ENCODE measurements around the gene RPL31. TPM values are rescaled to one million over a fixed set of nuclear protein-coding genes. Genes with fewer than 3 reads are reported as not detected.

The RPL31 gene
- total RNA-seq, 2 experiments from 2014 or later, result 1,667 to 1,859 TPM

DNA sequence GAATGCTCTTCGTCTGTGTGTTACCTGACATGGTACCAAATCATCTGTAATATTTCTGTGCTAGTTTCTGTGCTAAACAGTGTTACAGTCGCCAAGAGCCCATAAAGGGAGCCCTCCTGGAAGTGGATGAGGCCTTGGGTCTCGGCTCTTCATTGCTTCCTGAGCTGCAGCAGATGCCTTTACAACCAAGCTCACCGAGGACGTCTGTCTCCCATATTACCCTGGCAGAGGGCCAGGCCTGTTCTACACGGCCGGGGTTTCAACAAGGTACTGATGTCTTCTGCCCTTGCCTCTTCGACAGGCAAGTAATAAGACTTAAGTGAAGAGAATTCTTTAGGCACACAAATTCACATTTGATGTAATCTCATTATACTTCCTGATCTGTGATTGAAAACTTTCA lies 16.8 kb downstream of the RPL31 start:
- CTCF ChIA-PET, result interaction anchor here (1.4 kb wide), 1 partner anchor 18 kb away, joined by 5 read pairs; no protein-coding TSS in a partner anchor
- DNase-seq (no peak), ATAC-seq (no peak)
- Mint-ChIP-seq H3K27me3 (no peaks in the 10 kb centered on the region), H3K4me3 (no peak overlapping the region), H3K9me3 (no peaks in the 10 kb centered on the region), H3K4me1 (ENCODE audit: low read depth) (peaks cover under 1% of the 10 kb centered on the region), H3K36me3 (ENCODE audit: low read depth) (peaks cover 18% of the 10 kb centered on the region), H3K27ac (no peak overlapping the region)
- TF ChIP-seq, protein P1, sequence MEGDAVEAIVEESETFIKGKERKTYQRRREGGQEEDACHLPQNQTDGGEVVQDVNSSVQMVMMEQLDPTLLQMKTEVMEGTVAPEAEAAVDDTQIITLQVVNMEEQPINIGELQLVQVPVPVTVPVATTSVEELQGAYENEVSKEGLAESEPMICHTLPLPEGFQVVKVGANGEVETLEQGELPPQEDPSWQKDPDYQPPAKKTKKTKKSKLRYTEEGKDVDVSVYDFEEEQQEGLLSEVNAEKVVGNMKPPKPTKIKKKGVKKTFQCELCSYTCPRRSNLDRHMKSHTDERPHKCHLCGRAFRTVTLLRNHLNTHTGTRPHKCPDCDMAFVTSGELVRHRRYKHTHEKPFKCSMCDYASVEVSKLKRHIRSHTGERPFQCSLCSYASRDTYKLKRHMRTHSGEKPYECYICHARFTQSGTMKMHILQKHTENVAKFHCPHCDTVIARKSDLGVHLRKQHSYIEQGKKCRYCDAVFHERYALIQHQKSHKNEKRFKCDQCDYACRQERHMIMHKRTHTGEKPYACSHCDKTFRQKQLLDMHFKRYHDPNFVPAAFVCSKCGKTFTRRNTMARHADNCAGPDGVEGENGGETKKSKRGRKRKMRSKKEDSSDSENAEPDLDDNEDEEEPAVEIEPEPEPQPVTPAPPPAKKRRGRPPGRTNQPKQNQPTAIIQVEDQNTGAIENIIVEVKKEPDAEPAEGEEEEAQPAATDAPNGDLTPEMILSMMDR (IDR thresholded peaks at IDR 0.05), result no peak
- POLR2A ChIA-PET, result interaction anchor here (1.1 kb wide), 1 partner anchor 29 kb away, joined by 3 read pairs; no protein-coding TSS in a partner anchor
- intact Hi-C loops (cut with micrococcal nuclease), result no loop called here

DNA sequence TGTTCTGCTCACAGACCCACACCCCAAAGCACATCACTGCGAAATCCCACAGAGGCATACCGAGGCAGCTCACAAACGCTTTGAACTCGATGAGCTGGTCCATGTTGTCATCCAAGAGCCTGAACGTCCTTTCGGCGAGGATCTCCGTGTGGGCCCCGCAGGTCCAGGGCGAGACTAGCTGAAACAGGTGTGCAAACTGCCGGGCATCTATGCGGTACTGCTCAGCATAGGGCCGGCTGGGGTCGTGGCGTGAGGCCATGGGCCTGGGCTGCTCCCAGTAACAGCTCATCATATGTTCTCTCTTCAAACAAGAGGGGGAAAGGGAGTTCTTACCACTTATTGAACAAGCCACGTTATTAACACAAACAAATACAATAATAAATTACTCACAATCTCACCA lies 20.1 kb downstream of the RPL31 start:
- DNase-seq (no peak), ATAC-seq (no peak)
- TF ChIP-seq, protein P1 (IDR thresholded peaks at IDR 0.05), result no peak
- no peaks in the 10 kb centered on the region for H3K9me3 Mint-ChIP-seq
- no peaks in the 10 kb centered on the region for H3K4me1 Mint-ChIP-seq (ENCODE audit: low read depth)
- ChIA-PET CTCF (no interaction called here), POLR2A (no interaction called here)
- intact Hi-C loops (cut with micrococcal nuclease), result no loop called here
- no peak overlapping the region for H3K4me3 Mint-ChIP-seq
- H3K36me3 Mint-ChIP-seq (ENCODE audit: low read depth), result peaks cover 4% of the 10 kb centered on the region
- H3K27ac Mint-ChIP-seq, result no peak overlapping the region
- H3K27me3 Mint-ChIP-seq, result no peaks in the 10 kb centered on the region

DNA sequence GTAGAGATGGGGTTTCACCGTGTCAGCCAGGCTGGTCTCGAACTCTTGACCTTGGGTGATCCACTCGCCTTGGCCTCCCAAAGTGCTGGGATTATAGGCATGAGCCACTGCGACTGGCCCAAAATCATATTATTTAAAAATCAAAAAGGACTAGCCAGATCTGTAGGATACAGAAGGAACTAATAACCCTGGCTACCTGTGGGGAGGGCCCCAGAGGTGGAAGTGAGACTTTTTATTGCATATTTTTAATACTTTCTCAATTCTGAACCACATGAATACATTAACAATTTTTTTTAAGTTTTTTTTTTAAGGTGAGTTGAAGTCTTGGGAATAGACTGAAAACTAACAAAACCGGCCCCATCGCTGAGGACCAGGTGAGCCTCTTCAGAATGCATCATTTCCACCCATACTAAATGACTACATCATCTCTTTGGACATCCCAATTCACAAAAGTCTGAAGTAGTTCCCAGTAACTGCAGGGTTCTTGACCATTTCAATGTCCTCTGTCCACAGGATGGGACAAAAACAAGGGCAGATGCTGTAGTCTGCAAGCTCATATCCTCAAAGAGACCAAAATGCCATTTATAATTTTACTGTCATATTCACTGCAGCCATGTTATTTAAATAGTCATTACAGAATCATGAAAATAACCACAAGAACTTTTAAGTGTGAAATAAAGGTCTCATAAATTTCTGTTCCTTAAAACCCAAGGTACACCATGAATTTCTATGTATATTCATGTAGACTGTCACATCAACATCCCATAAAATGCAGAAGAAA lies 21.4 kb downstream of the RPL31 start:
- Mint-ChIP-seq H3K9me3 (no peaks in the 10 kb centered on the region), H3K4me1 (ENCODE audit: low read depth) (no peaks in the 10 kb centered on the region), H3K4me3 (no peak overlapping the region), H3K27me3 (no peaks in the 10 kb centered on the region), H3K36me3 (ENCODE audit: low read depth) (peaks cover 4% of the 10 kb centered on the region), H3K27ac (no peak overlapping the region)
- ATAC-seq (no peak), DNase-seq (no peak)
- ChIA-PET CTCF (no interaction called here), POLR2A (no interaction called here)
- intact Hi-C loops (cut with micrococcal nuclease), result no loop called here
- TF ChIP-seq, protein P1 (IDR thresholded peaks at IDR 0.05), result no peak

DNA sequence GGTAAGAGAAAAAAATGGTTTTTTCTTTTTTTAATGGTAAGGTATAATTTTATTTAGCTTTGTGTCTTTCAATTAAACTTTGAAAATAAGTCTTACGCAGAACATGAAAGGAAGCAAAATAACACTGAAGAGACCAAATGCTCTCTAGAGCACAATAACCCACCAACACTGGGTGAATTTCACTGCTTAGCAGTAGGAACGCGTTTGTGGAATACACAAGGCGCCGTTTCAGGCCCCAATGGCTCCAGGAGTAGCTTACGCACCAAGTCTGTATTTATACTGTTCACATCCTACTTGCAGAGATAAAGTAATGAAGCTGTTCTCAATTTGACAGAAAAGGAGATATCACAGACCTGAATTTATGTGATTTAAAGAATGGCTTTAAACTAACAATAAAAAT lies 23.5 kb downstream of the RPL31 start:
- H3K4me3 Mint-ChIP-seq, result no peak overlapping the region
- no peaks in the 10 kb centered on the region for H3K27me3 Mint-ChIP-seq
- intact Hi-C loops (cut with micrococcal nuclease), result no loop called here
- no peaks in the 10 kb centered on the region for H3K9me3 Mint-ChIP-seq
- H3K4me1 Mint-ChIP-seq (ENCODE audit: low read depth), result no peaks in the 10 kb centered on the region
- no peak for DNase-seq
- no peak overlapping the region for H3K27ac Mint-ChIP-seq
- no peak for ATAC-seq
- TF ChIP-seq, protein P1 (IDR thresholded peaks at IDR 0.05), result no peak
- ChIA-PET POLR2A (no interaction called here), CTCF (interaction anchor here (0.6 to 1.3 kb wide), 3 partner anchors 11 to 179 kb away, joined by 3 to 4 read pairs (median 3); no protein-coding TSS in a partner anchor)
- H3K36me3 Mint-ChIP-seq (ENCODE audit: low read depth), result no peaks in the 10 kb centered on the region

DNA sequence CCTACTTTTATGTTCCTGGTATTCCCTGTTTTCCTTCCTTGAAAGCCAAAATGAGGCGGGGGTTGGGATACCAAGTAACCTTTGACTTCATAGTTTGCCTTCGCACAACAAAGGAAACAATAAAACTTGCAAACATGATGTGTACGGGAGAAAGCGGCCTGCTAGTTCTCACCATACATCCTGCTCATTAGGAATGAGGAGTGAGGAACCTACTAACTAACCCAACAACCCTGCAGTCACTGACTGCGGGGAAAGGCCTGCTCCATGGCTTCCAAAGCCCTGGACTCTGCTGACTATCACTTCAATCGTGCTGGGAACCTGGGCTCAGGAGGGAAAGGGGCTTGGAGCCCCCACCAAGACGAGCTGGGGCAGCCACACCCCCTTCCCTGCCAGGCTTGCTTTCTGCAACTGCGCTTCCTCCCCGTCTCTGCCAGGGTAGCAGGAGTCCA lies 24.2 kb downstream of the RPL31 start:
- H3K4me1 Mint-ChIP-seq (ENCODE audit: low read depth), result no peaks in the 10 kb centered on the region
- H3K27ac Mint-ChIP-seq, result no peak overlapping the region
- no peak overlapping the region for H3K4me3 Mint-ChIP-seq
- ChIA-PET POLR2A (no interaction called here), CTCF (interaction anchor here (0.9 to 1.6 kb wide), 5 partner anchors 11 to 179 kb away, joined by 3 to 9 read pairs (median 5); no protein-coding TSS in a partner anchor)
- intact Hi-C loops (cut with micrococcal nuclease), result no loop called here
- ATAC-seq (no peak), DNase-seq (no peak)
- TF ChIP-seq, protein P1 (IDR thresholded peaks at IDR 0.05), result no peak
- H3K9me3 Mint-ChIP-seq, result no peaks in the 10 kb centered on the region
- H3K27me3 Mint-ChIP-seq, result no peaks in the 10 kb centered on the region
- H3K36me3 Mint-ChIP-seq (ENCODE audit: low read depth), result no peaks in the 10 kb centered on the region
